GM10847 (cell line): ENCODE results near the gene FAM193A.
A peak's percentile ranks its signal among the peaks of the same experiment; 100 is the strongest.

ENCODE experiments used
- POLR2A ChIP-seq: IDR thresholded peaks from 2 replicates; pipeline ENCODE4 v1.6.1; 2011; ENCODE audit not compliant: insufficient read length; ENCODE audit errors: extremely low read depth

Gene FAM193A

GRCh38 chr4:2536193-2537010 is at the start of gene FAM193A:
FAM193A (plus strand) TSS chr4:2536647; CDS start chr4:2536916, 269 bp downstream.
- TF ChIP-seq POLR2A = peak; percentile 44

- TF ChIP-seq POLR2A = no peak
Observed at GRCh38 chr4:2486981-2487380, 49.5 kb upstream of the FAM193A start.

- TF ChIP-seq POLR2A = no peak
Observed at GRCh38 chr4:2487632-2488031, 48.8 kb upstream of the FAM193A start.

- no peak for TF ChIP-seq POLR2A
Observed at GRCh38 chr4:2489081-2489805, 47.2 kb upstream of the FAM193A start.

- no peak for TF ChIP-seq POLR2A
Observed at GRCh38 chr4:2489841-2490552, 46.5 kb upstream of the FAM193A start.

- no peak for TF ChIP-seq POLR2A
Observed at GRCh38 chr4:2492970-2493369, 43.5 kb upstream of the FAM193A start.

- no peak for TF ChIP-seq POLR2A
Observed at GRCh38 chr4:2494992-2495391, 41.5 kb upstream of the FAM193A start.

GRCh38 chr4:2497324-2497723 is 39.1 kb upstream of the FAM193A start:
- no peak for TF ChIP-seq POLR2A

GRCh38 chr4:2497931-2498330 is 38.5 kb upstream of the FAM193A start:
- no peak for TF ChIP-seq POLR2A

- no peak for TF ChIP-seq POLR2A
Observed at GRCh38 chr4:2500547-2500946, 35.9 kb upstream of the FAM193A start.

GRCh38 chr4:2501034-2501594 is 35.3 kb upstream of the FAM193A start:
- no peak for TF ChIP-seq POLR2A

- TF ChIP-seq POLR2A = no peak
Observed at GRCh38 chr4:2503809-2504208, 32.6 kb upstream of the FAM193A start.

GRCh38 chr4:2507259-2507658 is 29.2 kb upstream of the FAM193A start:
- TF ChIP-seq POLR2A = no peak

- no peak for TF ChIP-seq POLR2A
Observed at GRCh38 chr4:2507855-2508254, 28.6 kb upstream of the FAM193A start.
